ENCODE results near the gene IRX5. TPM values are rescaled to one million over a fixed set of nuclear protein-coding genes. Genes with fewer than 3 reads are reported as not detected.

IRX5 gene
- total RNA-seq, 1 donor from 2014 or later, result 2.1 TPM

- Histone ChIP-seq H3K27me3 (ENCODE audit: control insufficient read depth in 3 of 3, insufficient read depth in 3 of 3, low read length in 3 of 3) (peaks cover 13 to 16% (median 13%) of the 10 kb centered on the region in 3 donors), H3K4me1 (ENCODE audit: control insufficient read depth in 3 of 3, insufficient read depth in 3 of 3, low read length in 3 of 3) (peaks cover 11 to 25% (median 15%) of the 10 kb centered on the region in 3 donors), H3K9ac (ENCODE audit: low read depth in 1 of 3, low read length in 3 of 3) (peak overlapping the region; percentile 86 to 91 (median 89))
These were observed 1.3 kb upstream of the IRX5 start for GRCh38 chr16:54929090-54930004.

GRCh38 chr16:54930869-54931119, 129 bp downstream of the IRX5 start:
- peaks cover 16 to 24% (median 17%) of the 10 kb centered on the region in 3 donors for H3K27me3 ChIP-seq (ENCODE audit: control insufficient read depth in 3 of 3, insufficient read depth in 3 of 3, low read length in 3 of 3)
- H3K9ac ChIP-seq (ENCODE audit: low read depth in 1 of 3, low read length in 3 of 3), result peak overlapping the region; percentile 70 to 92 (median 76)
- peaks cover 0 to 6% (median 0%) of the 10 kb centered on the region in 3 donors for H3K36me3 ChIP-seq (ENCODE audit: control insufficient read depth in 3 of 3, insufficient read depth in 3 of 3, low read length in 3 of 3)

More at GRCh38 chr16:54929090-54930004, 1.3 kb upstream of the IRX5 start:
- no peaks in the 10 kb centered on the region for H3K9me3 ChIP-seq (ENCODE audit: control insufficient read depth in 3 of 3, low read length in 3 of 3)
- H3K4me3 ChIP-seq (ENCODE audit: low read length in 3 of 3), result peak overlapping the region; percentile 72 to 92 (median 75)
- peak overlapping the region; percentile 88 for H3K27ac ChIP-seq (ENCODE audit: low read depth, low read length)
- H3K36me3 ChIP-seq (ENCODE audit: control insufficient read depth in 3 of 3, insufficient read depth in 3 of 3, low read length in 3 of 3), result peaks cover 0 to 3% (median 0%) of the 10 kb centered on the region in 3 donors

GRCh38 chr16:54931120-54932014, 702 bp downstream of the IRX5 start:
- Histone ChIP-seq H3K4me1 (ENCODE audit: control insufficient read depth in 3 of 3, insufficient read depth in 3 of 3, low read length in 3 of 3) (peaks cover 9 to 28% (median 15%) of the 10 kb centered on the region in 3 donors), H3K4me3 (ENCODE audit: low read length in 3 of 3) (peak overlapping the region; percentile 72 to 79 (median 77)), H3K36me3 (ENCODE audit: control insufficient read depth in 3 of 3, insufficient read depth in 3 of 3, low read length in 3 of 3) (peaks cover 0 to 6% (median 0%) of the 10 kb centered on the region in 3 donors), H3K9ac (ENCODE audit: low read depth in 1 of 3, low read length in 3 of 3) (peak overlapping the region; percentile 70 to 92 (median 76)), H3K9me3 (ENCODE audit: control insufficient read depth in 3 of 3, low read length in 3 of 3) (no peaks in the 10 kb centered on the region), H3K27me3 (ENCODE audit: control insufficient read depth in 3 of 3, insufficient read depth in 3 of 3, low read length in 3 of 3) (peaks cover 16 to 24% (median 17%) of the 10 kb centered on the region in 3 donors), H3K27ac (ENCODE audit: low read depth, low read length) (peak overlapping the region; percentile 88)

More at GRCh38 chr16:54930869-54931119, 129 bp downstream of the IRX5 start:
- peak overlapping the region; percentile 88 for H3K27ac ChIP-seq (ENCODE audit: low read depth, low read length)
- no peaks in the 10 kb centered on the region for H3K9me3 ChIP-seq (ENCODE audit: control insufficient read depth in 3 of 3, low read length in 3 of 3)
- H3K4me1 ChIP-seq (ENCODE audit: control insufficient read depth in 3 of 3, insufficient read depth in 3 of 3, low read length in 3 of 3), result peaks cover 8 to 28% (median 15%) of the 10 kb centered on the region in 3 donors
- H3K4me3 ChIP-seq (ENCODE audit: low read length in 3 of 3), result peak overlapping the region; percentile 63 to 77 (median 72)

GRCh38 chr16:54932021-54932660, 1.5 kb downstream of the IRX5 start:
- Histone ChIP-seq H3K9ac (ENCODE audit: low read depth in 1 of 3, low read length in 3 of 3) (peak overlapping the region; percentile 70 to 92 (median 75)), H3K4me1 (ENCODE audit: control insufficient read depth in 3 of 3, insufficient read depth in 3 of 3, low read length in 3 of 3) (peaks cover 15 to 32% (median 15%) of the 10 kb centered on the region in 3 donors), H3K27ac (ENCODE audit: low read depth, low read length) (peak overlapping the region; percentile 88), H3K9me3 (ENCODE audit: control insufficient read depth in 3 of 3, low read length in 3 of 3) (no peaks in the 10 kb centered on the region), H3K4me3 (ENCODE audit: low read length in 3 of 3) (peak overlapping the region; percentile 72 to 79 (median 77)), H3K27me3 (ENCODE audit: control insufficient read depth in 3 of 3, insufficient read depth in 3 of 3, low read length in 3 of 3) (peaks cover 16 to 32% (median 20%) of the 10 kb centered on the region in 3 donors), H3K36me3 (ENCODE audit: control insufficient read depth in 3 of 3, insufficient read depth in 3 of 3, low read length in 3 of 3) (peaks cover 0 to 7% (median 0%) of the 10 kb centered on the region in 3 donors)

- H3K36me3 ChIP-seq (ENCODE audit: control insufficient read depth in 3 of 3, insufficient read depth in 3 of 3, low read length in 3 of 3), result peaks cover 0 to 7% (median 0%) of the 10 kb centered on the region in 3 donors
- peak overlapping the region in 2 of 3 donors; percentile 70 to 92 for H3K9ac ChIP-seq (ENCODE audit: low read depth in 1 of 3, low read length in 3 of 3)
- peaks cover 16 to 30% (median 24%) of the 10 kb centered on the region in 3 donors for H3K27me3 ChIP-seq (ENCODE audit: control insufficient read depth in 3 of 3, insufficient read depth in 3 of 3, low read length in 3 of 3)
- H3K4me3 ChIP-seq (ENCODE audit: low read length in 3 of 3), result peak overlapping the region in 2 of 3 donors; percentile 72 to 77
- peaks cover 17 to 32% (median 19%) of the 10 kb centered on the region in 3 donors for H3K4me1 ChIP-seq (ENCODE audit: control insufficient read depth in 3 of 3, insufficient read depth in 3 of 3, low read length in 3 of 3)
- no peaks in the 10 kb centered on the region for H3K9me3 ChIP-seq (ENCODE audit: control insufficient read depth in 3 of 3, low read length in 3 of 3)
- peak overlapping the region; percentile 88 for H3K27ac ChIP-seq (ENCODE audit: low read depth, low read length)
These were observed 2.1 kb downstream of the IRX5 start for GRCh38 chr16:54932737-54933254.

- Histone ChIP-seq H3K4me1 (ENCODE audit: control insufficient read depth in 3 of 3, insufficient read depth in 3 of 3, low read length in 3 of 3) (peaks cover 17 to 31% (median 21%) of the 10 kb centered on the region in 3 donors), H3K9me3 (ENCODE audit: control insufficient read depth in 3 of 3, low read length in 3 of 3) (no peaks in the 10 kb centered on the region), H3K9ac (ENCODE audit: low read depth in 1 of 3, low read length in 3 of 3) (peak overlapping the region in 2 of 3 donors; percentile 47 to 92), H3K27me3 (ENCODE audit: control insufficient read depth in 3 of 3, insufficient read depth in 3 of 3, low read length in 3 of 3) (peaks cover 22 to 29% (median 27%) of the 10 kb centered on the region in 3 donors), H3K36me3 (ENCODE audit: control insufficient read depth in 3 of 3, insufficient read depth in 3 of 3, low read length in 3 of 3) (peaks cover 0 to 7% (median 0%) of the 10 kb centered on the region in 3 donors), H3K4me3 (ENCODE audit: low read length in 3 of 3) (peak overlapping the region in 2 of 3 donors; percentile 56 to 72), H3K27ac (ENCODE audit: low read depth, low read length) (peak overlapping the region; percentile 55)
These were observed 2.8 kb downstream of the IRX5 start for GRCh38 chr16:54933281-54934011.

- Histone ChIP-seq H3K27ac (ENCODE audit: low read depth, low read length) (peak overlapping the region; percentile 8), H3K9me3 (ENCODE audit: control insufficient read depth in 3 of 3, low read length in 3 of 3) (no peaks in the 10 kb centered on the region), H3K4me1 (ENCODE audit: control insufficient read depth in 3 of 3, insufficient read depth in 3 of 3, low read length in 3 of 3) (peaks cover 13 to 29% (median 16%) of the 10 kb centered on the region in 3 donors), H3K9ac (ENCODE audit: low read depth in 1 of 3, low read length in 3 of 3) (peak overlapping the region in 2 of 3 donors; percentile 47 to 76), H3K27me3 (ENCODE audit: control insufficient read depth in 3 of 3, insufficient read depth in 3 of 3, low read length in 3 of 3) (peaks cover 27 to 41% (median 28%) of the 10 kb centered on the region in 3 donors), H3K36me3 (ENCODE audit: control insufficient read depth in 3 of 3, insufficient read depth in 3 of 3, low read length in 3 of 3) (peaks cover 0 to 7% (median 0%) of the 10 kb centered on the region in 3 donors), H3K4me3 (ENCODE audit: low read length in 3 of 3) (peak overlapping the region in 2 of 3 donors; percentile 49 to 68)
These were observed 4.0 kb downstream of the IRX5 start for GRCh38 chr16:54934481-54935265.

- Histone ChIP-seq H3K4me3 (ENCODE audit: low read length in 3 of 3) (peak overlapping the region in 2 of 3 donors; percentile 29 to 68), H3K27me3 (ENCODE audit: control insufficient read depth in 3 of 3, insufficient read depth in 3 of 3, low read length in 3 of 3) (peaks cover 33 to 44% (median 34%) of the 10 kb centered on the region in 3 donors), H3K27ac (ENCODE audit: low read depth, low read length) (no peak overlapping the region), H3K4me1 (ENCODE audit: control insufficient read depth in 3 of 3, insufficient read depth in 3 of 3, low read length in 3 of 3) (peaks cover 9 to 23% (median 10%) of the 10 kb centered on the region in 3 donors), H3K9me3 (ENCODE audit: control insufficient read depth in 3 of 3, low read length in 3 of 3) (no peaks in the 10 kb centered on the region), H3K36me3 (ENCODE audit: control insufficient read depth in 3 of 3, insufficient read depth in 3 of 3, low read length in 3 of 3) (peaks cover 0 to 7% (median 0%) of the 10 kb centered on the region in 3 donors), H3K9ac (ENCODE audit: low read depth in 1 of 3, low read length in 3 of 3) (peak overlapping the region in 2 of 3 donors; percentile 70 to 76)
These were observed 4.8 kb downstream of the IRX5 start for GRCh38 chr16:54935266-54935968.

Measured in skeletal muscle tissue (tissue), 4 donors.